GM18498 (cell line): ENCODE data around the gene C11orf52.
"Not testable (repeated sequence)": the region's sequence is repeated elsewhere in the genome, so short reads cannot be mapped to it uniquely, and the experiment has no call there.

Experiments used
- ATAC-seq: cut with Tn5 transposase; IDR thresholded peaks from one replicate; pipeline ENCODE4 v1.9.1; 2021; ENCODE audit warnings: mild to moderate bottlenecking, moderate library complexity; ENCODE audit not compliant: unreplicated experiment

The C11orf52 gene

GRCh38 chr11:111918390-111919256 is at the start of gene C11orf52:
TSS of gene C11orf52 (plus strand) at chr11:111918913. CDS start at chr11:111918973, 60 bp downstream.
- ATAC-seq = no peak

- no peak for ATAC-seq
Observed at GRCh38 chr11:111870113-111870512, 48.6 kb upstream of the C11orf52 start.

GRCh38 chr11:111870522-111870885 is 48.2 kb upstream of the C11orf52 start:
- peak; percentile 19 for ATAC-seq

GRCh38 chr11:111870886-111871692 is 47.6 kb upstream of the C11orf52 start, which contains the start of gene ALG9:
TSS of gene ALG9 (minus strand) at chr11:111871581. CDS start at chr11:111871482, 99 bp downstream.
- ATAC-seq = peak; percentile 96

- ATAC-seq = no peak
Observed at GRCh38 chr11:111871693-111872161, 47.0 kb upstream of the C11orf52 start.

- ATAC-seq = no peak
Observed at GRCh38 chr11:111878385-111878848, 40.3 kb upstream of the C11orf52 start.

- peak; percentile 91 for ATAC-seq
Observed at GRCh38 chr11:111878849-111879636, 39.7 kb upstream of the C11orf52 start, which contains the start of the genes CFAP68 and FDXACB1. TSS of gene CFAP68 (plus strand) at chr11:111879541. CDS start at chr11:111879561, 20 bp downstream. TSS of gene FDXACB1 (minus strand) at chr11:111879165. CDS start at chr11:111879132, 33 bp downstream.

GRCh38 chr11:111879637-111879960 is 39.1 kb upstream of the C11orf52 start:
- no peak for ATAC-seq

- no peak for ATAC-seq
Observed at GRCh38 chr11:111882202-111882601, 36.5 kb upstream of the C11orf52 start.

GRCh38 chr11:111885053-111885452 is 33.7 kb upstream of the C11orf52 start:
- ATAC-seq = not testable (repeated sequence)

GRCh38 chr11:111886032-111886431 is 32.7 kb upstream of the C11orf52 start:
- ATAC-seq = no peak

GRCh38 chr11:111886844-111887243 is 31.9 kb upstream of the C11orf52 start:
- ATAC-seq = no peak

- no peak for ATAC-seq
Observed at GRCh38 chr11:111905411-111905810, 13.3 kb upstream of the C11orf52 start.

- ATAC-seq = no peak
Observed at GRCh38 chr11:111906680-111907079, 12.0 kb upstream of the C11orf52 start.

- ATAC-seq = no peak
Observed at GRCh38 chr11:111908639-111909305, 9.9 kb upstream of the C11orf52 start.

GRCh38 chr11:111909378-111909777 is 9.3 kb upstream of the C11orf52 start:
- ATAC-seq = no peak

GRCh38 chr11:111910676-111911562 is 7.8 kb upstream of the C11orf52 start:
- ATAC-seq = no peak

- no peak for ATAC-seq
Observed at GRCh38 chr11:111911563-111912401, 6.9 kb upstream of the C11orf52 start, which contains the start of gene CRYAB. TSS of gene CRYAB (minus strand) at chr11:111911770. CDS start at chr11:111911724, 46 bp downstream.
